Astrocyte of the spinal cord (primary cell): ENCODE data around the gene CYCS.
A peak's percentile ranks its signal among the peaks of the same experiment; 100 is the strongest.

Experiments used
- DNase-seq: peaks from one replicate; pipeline ENCODE4 v3.0.0; 2011; ENCODE audit warnings: low read depth, low spot score
- H3K4me3 ChIP-seq: 2 replicates; pipeline ENCODE4 v1.5.1; 2011; ENCODE audit warnings: low read depth, mild to moderate bottlenecking, low read length, moderate library complexity
- in situ Hi-C: cut with HindIII; loops from 2 replicates; pipeline ENCODE4 v1.10.0; 2017; ENCODE audit warnings: low sequenced_read_pairs
- TF ChIP-seq, protein P1 (sequence below): IDR thresholded peaks from 2 replicates; pipeline ENCODE4 v1.5.1; 2012; ENCODE audit warnings: low read depth, mild to moderate bottlenecking, low read length, inconsistent platforms

The CYCS gene

GRCh38 chr7:25125137-25125946 lies at the start of gene CYCS:
Gene CYCS, minus strand, starts transcription at chr7:25125260. Its CDS starts 1,141 bp downstream, at chr7:25124119.
- in situ Hi-C loops, result no loop called here
- TF ChIP-seq, protein P1, sequence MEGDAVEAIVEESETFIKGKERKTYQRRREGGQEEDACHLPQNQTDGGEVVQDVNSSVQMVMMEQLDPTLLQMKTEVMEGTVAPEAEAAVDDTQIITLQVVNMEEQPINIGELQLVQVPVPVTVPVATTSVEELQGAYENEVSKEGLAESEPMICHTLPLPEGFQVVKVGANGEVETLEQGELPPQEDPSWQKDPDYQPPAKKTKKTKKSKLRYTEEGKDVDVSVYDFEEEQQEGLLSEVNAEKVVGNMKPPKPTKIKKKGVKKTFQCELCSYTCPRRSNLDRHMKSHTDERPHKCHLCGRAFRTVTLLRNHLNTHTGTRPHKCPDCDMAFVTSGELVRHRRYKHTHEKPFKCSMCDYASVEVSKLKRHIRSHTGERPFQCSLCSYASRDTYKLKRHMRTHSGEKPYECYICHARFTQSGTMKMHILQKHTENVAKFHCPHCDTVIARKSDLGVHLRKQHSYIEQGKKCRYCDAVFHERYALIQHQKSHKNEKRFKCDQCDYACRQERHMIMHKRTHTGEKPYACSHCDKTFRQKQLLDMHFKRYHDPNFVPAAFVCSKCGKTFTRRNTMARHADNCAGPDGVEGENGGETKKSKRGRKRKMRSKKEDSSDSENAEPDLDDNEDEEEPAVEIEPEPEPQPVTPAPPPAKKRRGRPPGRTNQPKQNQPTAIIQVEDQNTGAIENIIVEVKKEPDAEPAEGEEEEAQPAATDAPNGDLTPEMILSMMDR, result no peak
- peak; percentile 100 for DNase-seq
- peak within 1 kb of the TSS; percentile 97 for H3K4me3 ChIP-seq

- in situ Hi-C loops, result no loop called here
These were observed 48.1 kb upstream of the CYCS start for GRCh38 chr7:25173184-25173583.

GRCh38 chr7:25171516-25171915 lies 46.5 kb upstream of the CYCS start:
- no peak for DNase-seq
- in situ Hi-C loops, result no loop called here
- H3K4me3 ChIP-seq, result no peak overlapping the region
- TF ChIP-seq, protein P1, result no peak

More at GRCh38 chr7:25173184-25173583, 48.1 kb upstream of the CYCS start:
- TF ChIP-seq, protein P1, result no peak
- H3K4me3 ChIP-seq, result no peak overlapping the region
- DNase-seq, result no peak

DNA sequence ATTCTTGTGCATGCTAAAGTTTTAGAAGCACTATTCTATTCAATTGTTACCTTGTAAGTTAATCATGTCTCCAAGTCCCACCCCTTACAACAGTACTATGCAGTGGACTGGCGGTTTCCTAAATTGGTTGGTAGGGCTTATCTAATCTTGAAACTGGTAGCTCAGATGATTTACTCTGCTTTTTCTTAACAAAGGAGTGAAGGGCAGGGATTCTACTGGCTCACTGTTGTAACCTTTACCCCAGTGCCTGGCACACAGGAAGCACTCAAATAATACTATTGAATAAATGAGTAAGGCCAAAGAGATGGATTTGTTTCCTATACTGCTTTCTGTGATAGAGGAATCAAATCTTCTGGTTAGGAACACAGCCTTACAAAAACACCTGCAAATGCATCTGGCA lies 46.0 kb upstream of the CYCS start:
- TF ChIP-seq, protein P1, result no peak
- no peak overlapping the region for H3K4me3 ChIP-seq
- in situ Hi-C loops, result no loop called here
- no peak for DNase-seq

DNA sequence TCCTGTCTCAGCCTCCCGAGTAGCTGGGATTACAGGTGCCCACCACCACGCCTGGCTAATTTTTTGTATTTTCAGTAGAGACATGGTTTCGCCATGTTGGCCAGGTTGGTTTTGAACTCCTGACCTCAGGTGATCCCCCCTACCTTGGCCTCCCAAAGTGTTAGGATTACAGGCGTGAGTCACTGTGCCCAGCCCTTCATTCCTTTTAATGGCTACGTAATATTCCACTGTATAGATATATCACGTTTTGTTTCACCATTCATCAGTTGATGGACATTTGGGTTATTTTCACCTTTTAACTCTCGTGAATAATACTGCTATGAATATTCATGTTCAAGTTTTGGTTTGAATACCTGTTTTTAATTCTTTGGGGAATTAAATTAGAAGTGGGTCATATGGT lies 44.6 kb upstream of the CYCS start:
- TF ChIP-seq, protein P1, result no peak
- DNase-seq, result no peak
- no peak overlapping the region for H3K4me3 ChIP-seq
- in situ Hi-C loops, result no loop called here

- TF ChIP-seq, protein P1, result no peak
- no peak for DNase-seq
- H3K4me3 ChIP-seq, result no peak overlapping the region
- in situ Hi-C loops, result no loop called here
These were observed 43.1 kb upstream of the CYCS start for GRCh38 chr7:25168145-25168544.
